ENCODE data around the gene SPRR2E. TPM values are rescaled to one million over a fixed set of nuclear protein-coding genes. Genes with fewer than 3 reads are reported as not detected.
"Not testable (repeated sequence)": the region's sequence is repeated elsewhere in the genome, so short reads cannot be mapped to it uniquely, and the experiment has no call there.

Gene SPRR2E
- total RNA-seq = not detected in 2 replicates

GRCh38 chr1:153094426-153094825 is at the start of gene SPRR2E:
TSS of gene SPRR2E (minus strand) at chr1:153094526. CDS start at chr1:153093751, 775 bp downstream.
- intact Hi-C loops (cut with micrococcal nuclease) = no loop called here

DNA sequence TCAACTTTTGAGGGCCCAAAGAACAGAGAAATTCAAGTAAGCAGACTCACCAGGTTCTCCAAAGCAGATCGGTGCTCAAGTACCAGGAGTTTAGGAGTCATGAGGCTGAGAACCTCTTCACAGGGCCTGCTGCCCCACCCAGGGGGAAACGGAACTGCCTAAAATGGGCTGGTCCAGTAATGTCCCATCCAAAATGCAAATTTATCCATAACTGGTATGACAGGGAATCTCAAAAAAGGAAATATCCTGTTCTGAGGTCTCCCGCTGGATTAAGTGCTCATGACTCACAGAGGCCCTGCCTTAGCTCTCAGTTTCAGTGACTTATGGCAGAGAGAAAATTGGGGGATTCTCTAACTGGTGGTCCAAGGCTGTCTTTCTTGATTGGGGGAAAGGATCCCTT is 47.1 kb upstream of the SPRR2E start:
- intact Hi-C loops (cut with micrococcal nuclease) = no loop called here

GRCh38 chr1:153140484-153140883 is 46.2 kb upstream of the SPRR2E start:
- intact Hi-C loops (cut with micrococcal nuclease) = no loop called here

- intact Hi-C loops (cut with micrococcal nuclease) = no loop called here
Observed at GRCh38 chr1:153133743-153134142, 39.4 kb upstream of the SPRR2E start.

DNA sequence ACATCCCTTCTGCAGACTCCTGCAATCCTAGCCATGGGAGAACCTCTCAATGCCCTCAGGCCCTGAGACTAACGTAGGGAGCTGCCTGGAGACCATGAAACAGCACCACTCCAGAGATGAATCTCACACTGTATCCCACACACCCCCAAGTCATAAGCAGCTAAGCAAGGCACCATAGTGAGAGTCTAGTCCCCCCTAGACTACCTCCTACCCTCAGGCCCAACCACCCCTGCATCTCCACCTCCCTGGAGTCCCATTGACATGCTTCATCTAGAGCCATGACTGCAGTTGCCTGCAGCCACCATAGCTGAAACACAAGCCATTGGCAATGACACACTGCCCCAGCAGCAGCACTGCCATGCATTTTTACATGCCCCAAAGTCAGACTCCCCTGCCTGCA is 38.9 kb upstream of the SPRR2E start:
- intact Hi-C loops (cut with micrococcal nuclease) = no loop called here

GRCh38 chr1:153128688-153129087 is 34.4 kb upstream of the SPRR2E start:
- intact Hi-C loops (cut with micrococcal nuclease) = not testable (repeated sequence)

- intact Hi-C loops (cut with micrococcal nuclease) = no loop called here
Observed at GRCh38 chr1:153127296-153127695, 33.0 kb upstream of the SPRR2E start.

DNA sequence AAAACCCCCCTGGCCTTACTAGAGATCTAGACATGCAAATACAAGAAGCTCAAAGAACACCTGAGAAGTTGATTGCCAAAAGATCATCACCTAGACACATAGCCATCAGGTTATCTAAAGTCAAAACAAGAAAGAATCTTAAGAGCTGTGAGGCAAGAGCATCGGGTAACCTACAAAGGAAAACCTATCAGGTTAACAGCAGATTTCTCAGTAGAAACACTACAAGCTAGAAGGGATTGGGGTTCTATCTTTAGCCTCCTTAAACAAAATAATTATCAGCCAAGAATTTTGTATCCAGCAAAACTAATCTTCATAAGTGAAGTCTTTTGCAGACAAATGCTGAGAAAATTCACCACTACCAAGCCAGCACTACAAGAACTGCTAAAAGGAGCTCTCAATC is 31.2 kb upstream of the SPRR2E start:
- intact Hi-C loops (cut with micrococcal nuclease) = no loop called here

DNA sequence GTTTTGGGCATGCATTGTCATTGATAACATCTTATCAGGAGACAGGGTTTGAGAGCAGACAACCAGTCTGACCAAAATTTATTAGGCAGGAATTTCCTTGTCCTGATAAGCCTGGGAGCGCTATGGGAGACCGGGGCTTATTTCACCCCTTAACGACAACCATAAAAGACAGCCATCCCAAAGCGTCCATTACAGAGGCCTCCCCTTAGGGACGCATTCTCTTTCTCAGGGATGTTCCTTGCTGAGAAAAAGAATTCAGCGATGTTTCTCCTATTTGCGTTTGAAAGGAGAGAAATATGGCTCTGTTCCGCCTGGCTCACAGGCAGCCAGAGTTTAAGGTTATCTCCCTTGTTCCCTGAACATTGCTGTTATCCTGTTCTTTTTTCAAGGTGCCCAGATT is 29.5 kb upstream of the SPRR2E start:
- intact Hi-C loops (cut with micrococcal nuclease) = not testable (repeated sequence)

GRCh38 chr1:153122831-153123421 is 28.6 kb upstream of the SPRR2E start:
- intact Hi-C loops (cut with micrococcal nuclease) = no loop called here

- intact Hi-C loops (cut with micrococcal nuclease) = no loop called here
Observed at GRCh38 chr1:153120945-153121344, 26.6 kb upstream of the SPRR2E start.

GRCh38 chr1:153119491-153119971 is 25.2 kb upstream of the SPRR2E start:
- intact Hi-C loops (cut with micrococcal nuclease) = no loop called here

DNA sequence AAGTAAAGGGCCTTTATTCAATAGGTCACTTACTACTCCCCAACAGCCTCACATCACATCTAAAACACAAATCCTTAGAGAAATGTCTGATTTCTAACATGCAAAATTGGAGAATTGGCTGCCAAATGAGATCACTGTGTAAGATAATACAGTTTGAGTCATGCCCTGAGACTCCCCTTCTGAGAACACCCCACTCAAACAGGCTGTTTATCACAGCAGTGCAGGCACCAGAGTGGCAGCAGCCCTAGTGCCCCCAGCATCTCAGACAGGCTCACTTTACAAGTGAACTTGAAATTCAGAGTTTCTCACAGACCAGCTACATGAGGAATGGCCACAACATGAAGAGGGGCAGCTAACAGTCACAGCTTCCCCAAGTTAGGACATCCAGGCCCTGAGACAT is 20.9 kb upstream of the SPRR2E start:
- intact Hi-C loops (cut with micrococcal nuclease) = not testable (repeated sequence)

GRCh38 chr1:153113416-153113815 is 19.1 kb upstream of the SPRR2E start, which contains the start of gene SPRR2F:
TSS of gene SPRR2F (minus strand) at chr1:153113516. CDS start at chr1:153112733, 783 bp downstream.
- intact Hi-C loops (cut with micrococcal nuclease) = no loop called here

DNA sequence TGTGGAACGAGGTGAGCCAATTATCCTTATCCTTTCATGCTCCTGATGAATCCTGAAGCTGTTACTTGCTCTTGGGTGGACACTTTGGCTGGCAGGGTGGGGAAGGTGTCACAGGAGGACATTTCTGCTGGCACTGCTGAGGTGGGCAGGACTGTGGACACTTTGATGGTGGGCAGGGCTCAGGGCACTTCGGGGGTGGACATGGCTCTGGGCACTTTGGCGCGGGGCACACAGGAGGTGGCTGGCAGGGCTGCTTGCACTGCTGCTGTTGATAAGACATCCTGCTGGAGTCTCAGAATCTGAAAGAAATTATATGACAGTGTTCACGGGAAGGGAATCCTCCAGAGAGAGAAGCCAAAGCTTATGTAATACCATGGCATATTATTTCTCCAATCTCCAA is 18.1 kb upstream of the SPRR2E start:
- intact Hi-C loops (cut with micrococcal nuclease) = not testable (repeated sequence)

DNA sequence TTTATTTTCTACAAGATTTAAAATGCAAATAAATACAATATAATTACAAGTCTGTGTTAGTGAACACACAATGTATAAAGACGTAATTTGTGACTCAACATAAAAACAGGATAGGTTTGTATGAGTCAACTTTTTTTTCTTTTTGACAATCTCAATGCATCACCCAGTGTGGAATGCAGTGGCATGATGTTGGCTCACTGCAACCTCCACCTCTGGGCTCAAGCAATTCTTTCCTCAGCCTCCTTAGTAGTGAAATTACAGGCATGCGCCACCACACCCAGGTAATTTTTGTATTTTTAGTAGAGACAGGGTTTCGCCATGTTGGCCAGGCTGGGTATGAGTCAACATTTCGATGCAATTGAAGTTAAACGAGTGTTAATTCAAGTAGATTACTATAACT is 5.9 kb upstream of the SPRR2E start:
- intact Hi-C loops (cut with micrococcal nuclease) = no loop called here

DNA sequence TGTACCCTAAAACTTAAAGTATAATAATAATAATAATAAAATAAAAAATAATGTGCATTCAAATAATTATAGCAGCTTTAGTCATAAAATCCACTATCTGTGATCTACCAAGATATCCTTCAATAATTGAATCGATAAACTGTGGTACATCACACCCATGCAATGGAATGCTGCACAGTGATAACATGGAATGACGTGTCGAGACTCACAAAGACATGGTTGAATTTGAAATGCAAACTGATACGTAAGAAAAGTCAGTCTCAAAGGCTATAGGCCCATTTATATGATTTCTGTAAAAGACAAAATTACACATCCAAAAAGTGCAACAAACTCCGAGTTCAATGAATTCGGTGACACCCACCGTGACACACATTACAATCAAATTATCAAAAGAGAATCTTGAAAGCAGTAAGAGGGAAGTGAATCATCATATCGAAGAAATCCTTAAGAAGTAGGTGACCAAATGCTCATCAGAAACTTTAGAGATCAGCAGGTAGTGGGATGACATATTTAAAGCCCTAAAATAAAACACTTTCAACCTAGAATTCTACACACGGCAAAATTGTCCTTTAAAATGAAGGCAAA is 5.2 kb upstream of the SPRR2E start:
- intact Hi-C loops (cut with micrococcal nuclease) = no loop called here

GRCh38 chr1:153095764-153096163 is 1.4 kb upstream of the SPRR2E start:
- intact Hi-C loops (cut with micrococcal nuclease) = no loop called here

- intact Hi-C loops (cut with micrococcal nuclease) = no loop called here
Observed at GRCh38 chr1:153087652-153088051, 6.7 kb downstream of the SPRR2E start.

DNA sequence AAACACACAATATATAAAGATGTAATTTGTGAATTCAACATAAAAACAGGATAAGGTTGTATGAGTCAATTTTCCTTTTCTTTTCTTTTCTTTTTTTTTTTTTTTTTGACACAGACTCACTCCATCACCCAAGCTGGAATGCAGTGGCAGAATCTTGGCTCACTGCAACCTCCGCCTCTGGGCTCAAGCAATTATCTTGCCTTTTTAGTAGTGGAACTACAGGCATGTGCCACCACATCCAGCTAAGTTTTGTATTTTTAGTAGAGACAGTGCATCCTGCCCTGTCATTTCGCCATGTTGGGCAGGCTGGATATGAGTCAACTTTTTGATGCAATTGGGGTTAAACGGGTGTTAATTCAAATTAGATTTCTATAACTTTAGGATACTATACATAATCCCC is 12.6 kb downstream of the SPRR2E start:
- intact Hi-C loops (cut with micrococcal nuclease) = no loop called here

DNA sequence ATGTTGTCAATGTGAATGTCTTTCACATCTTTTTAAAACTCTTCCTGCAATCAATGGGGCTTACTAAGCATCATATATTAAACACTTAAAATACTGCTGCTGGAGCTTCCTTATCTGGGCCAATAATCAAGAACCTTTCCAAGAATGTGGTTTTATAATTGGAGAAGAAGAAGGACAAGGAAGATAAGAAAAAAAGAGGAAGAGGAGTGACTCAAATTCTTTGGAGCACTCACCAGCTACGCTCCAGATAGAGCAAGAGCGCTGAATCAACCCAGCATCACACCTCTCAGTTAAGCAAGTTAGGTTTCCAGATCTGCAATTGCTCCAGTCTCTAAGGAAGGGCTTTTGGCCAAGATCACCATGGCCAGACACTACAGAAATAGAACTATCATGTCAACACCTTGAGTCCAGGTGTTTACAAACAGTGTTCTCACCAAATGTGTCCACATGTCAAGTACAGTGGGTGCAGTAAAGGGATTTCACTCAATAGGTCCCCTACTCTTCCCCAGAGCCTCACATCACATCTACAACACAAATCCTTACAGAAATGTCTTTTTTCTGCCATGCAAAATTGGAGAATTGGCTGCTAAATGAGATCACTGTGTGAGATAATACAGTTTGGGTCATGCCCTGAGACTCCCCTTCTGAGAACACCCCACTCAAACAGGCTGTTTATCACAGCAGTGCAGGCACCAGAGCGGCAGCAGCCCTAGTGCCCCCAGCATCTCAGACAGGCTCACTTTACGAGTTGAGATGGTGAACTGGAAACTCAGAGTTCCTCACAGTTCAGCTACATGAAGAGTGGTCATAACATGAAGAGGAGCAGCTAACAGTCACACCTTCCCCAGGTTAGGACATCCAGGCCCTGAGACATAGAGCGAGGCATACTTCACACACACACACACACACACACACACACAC is 21.3 kb downstream of the SPRR2E start:
- intact Hi-C loops (cut with micrococcal nuclease) = no loop called here

GRCh38 chr1:153071511-153071910 is 22.8 kb downstream of the SPRR2E start, which contains the start of gene SPRR2B:
TSS of gene SPRR2B (minus strand) at chr1:153071611. CDS start at chr1:153070839, 772 bp downstream.
- intact Hi-C loops (cut with micrococcal nuclease) = no loop called here

Data from T-helper 1 cell treated with Interleukin-12 subunit alpha and Interleukin-12 subunit beta and Interleukin-4 antibody, amounts not matched to agents 30 ng/mL and 1 ng/mL, for 36 hours (primary cell).